GM19397 (cell line): Measurements from ENCODE around the gene DNPH1.

ENCODE experiments used
- ATAC-seq: cut with Tn5 transposase; IDR thresholded peaks from one replicate; pipeline ENCODE4 v1.9.1; 2021; ENCODE audit warnings: mild to moderate bottlenecking, moderate library complexity; ENCODE audit not compliant: unreplicated experiment

Gene DNPH1

GRCh38 chr6:43185391-43185985 lies 43.8 kb downstream of the DNPH1 start:
- no peak for ATAC-seq

- ATAC-seq = no peak
Observed at GRCh38 chr6:43184268-43184985, 44.9 kb downstream of the DNPH1 start.

GRCh38 chr6:43183441-43183840 lies 45.8 kb downstream of the DNPH1 start:
- no peak for ATAC-seq

GRCh38 chr6:43181942-43182860 lies 47.1 kb downstream of the DNPH1 start, which contains the start of gene CUL9:
Gene CUL9 (plus strand): TSS chr6:43182196. CDS start chr6:43184311, 2,115 bp downstream.
- peak; percentile 95 for ATAC-seq

- no peak for ATAC-seq
Observed at GRCh38 chr6:43181621-43181941, 47.7 kb downstream of the DNPH1 start.

GRCh38 chr6:43180985-43181384 lies 48.3 kb downstream of the DNPH1 start:
- ATAC-seq = no peak

GRCh38 chr6:43180058-43180457 lies 49.2 kb downstream of the DNPH1 start:
- no peak for ATAC-seq

- no peak for ATAC-seq
Observed at GRCh38 chr6:43178951-43179830, 50.1 kb downstream of the DNPH1 start.

- ATAC-seq = no peak
Observed at GRCh38 chr6:43178150-43178549, 51.1 kb downstream of the DNPH1 start.

GRCh38 chr6:43176423-43176786 lies 52.9 kb downstream of the DNPH1 start:
- ATAC-seq = no peak

GRCh38 chr6:43175676-43176422 lies 53.4 kb downstream of the DNPH1 start:
- ATAC-seq = no peak
